ENCODE data around the gene SETD4.

Gene SETD4

GRCh38 chr21:36047139-36047538 lies 13.2 kb downstream of the SETD4 start:
- peak; percentile 40 for DNase-seq (ENCODE audit: low spot score)

- no peak for DNase-seq (ENCODE audit: low spot score)
Measured at GRCh38 chr21:36045993-36046392, 14.3 kb downstream of the SETD4 start.

- no peak for DNase-seq (ENCODE audit: low spot score)
Measured at GRCh38 chr21:36044056-36044455, 16.3 kb downstream of the SETD4 start.

GRCh38 chr21:36041910-36042309 lies 18.4 kb downstream of the SETD4 start:
- no peak for DNase-seq (ENCODE audit: low spot score)

GRCh38 chr21:36040389-36040788 lies 19.9 kb downstream of the SETD4 start:
- no peak for DNase-seq (ENCODE audit: low spot score)

- no peak for DNase-seq (ENCODE audit: low spot score)
Measured at GRCh38 chr21:36039861-36040260, 20.5 kb downstream of the SETD4 start.

- no peak for DNase-seq (ENCODE audit: low spot score)
Measured at GRCh38 chr21:36038701-36039497, 21.4 kb downstream of the SETD4 start.

GRCh38 chr21:36035381-36035791 lies 24.9 kb downstream of the SETD4 start:
- no peak for DNase-seq (ENCODE audit: low spot score)

- DNase-seq (ENCODE audit: low spot score), result no peak
Measured at GRCh38 chr21:36034211-36034913, 26.0 kb downstream of the SETD4 start.

- DNase-seq (ENCODE audit: low spot score), result no peak
Measured at GRCh38 chr21:36032647-36033406, 27.5 kb downstream of the SETD4 start.

- no peak for DNase-seq (ENCODE audit: low spot score)
Measured at GRCh38 chr21:36030581-36031189, 29.6 kb downstream of the SETD4 start.

GRCh38 chr21:36029309-36029708 lies 31.0 kb downstream of the SETD4 start:
- DNase-seq (ENCODE audit: low spot score), result no peak

- DNase-seq (ENCODE audit: low spot score), result peak; percentile 91
Measured at GRCh38 chr21:36028127-36029069, 31.9 kb downstream of the SETD4 start.

- DNase-seq (ENCODE audit: low spot score), result no peak
Measured at GRCh38 chr21:36027347-36027746, 33.0 kb downstream of the SETD4 start.

GRCh38 chr21:36024782-36025181 lies 35.5 kb downstream of the SETD4 start:
- DNase-seq (ENCODE audit: low spot score), result no peak

GRCh38 chr21:36023092-36023480 lies 37.2 kb downstream of the SETD4 start:
- DNase-seq (ENCODE audit: low spot score), result no peak

- DNase-seq (ENCODE audit: low spot score), result no peak
Measured at GRCh38 chr21:36022427-36023091, 37.8 kb downstream of the SETD4 start.

- DNase-seq (ENCODE audit: low spot score), result no peak
Measured at GRCh38 chr21:36021251-36021837, 39.0 kb downstream of the SETD4 start.

GRCh38 chr21:36015045-36015444 lies 45.3 kb downstream of the SETD4 start:
- DNase-seq (ENCODE audit: low spot score), result no peak

GRCh38 chr21:36010801-36011200 lies 49.5 kb downstream of the SETD4 start:
- no peak for DNase-seq (ENCODE audit: low spot score)
